Measurements from ENCODE around the gene ECT2L.

- TF ChIP-seq CTCF (IDR thresholded peaks at IDR 0.05) (no peak), POLR2AphosphoS5 (IDR thresholded peaks at IDR 0.05) (no peak)
Observed at GRCh38 chr6:138945354-138945753, 149.5 kb downstream of the ECT2L start.
